WTC11 (cell line): ENCODE data around the gene OPN1LW. TPM values are rescaled to one million over a fixed set of nuclear protein-coding genes. Genes with fewer than 3 reads are reported as not detected.

Source experiments
- ATAC-seq: fragments of 200-7000 bp; cut with Tn5 transposase; 2 replicates; pipeline ENCODE4 v1.10.0; 2021; ENCODE audit warnings: mild to moderate bottlenecking, moderate library complexity
- CTCF ChIA-PET: fragments of 300-600 bp; sonication (Branson Sonifier 250); formaldehyde crosslinking; loops from one replicate; lab custom pipeline; 2021; ENCODE audit warnings: antibody characterized with exemption; lab: Charles Lee
- POLR2A ChIA-PET: fragments of 350-600 bp; sonication (Branson Sonifier 250); formaldehyde crosslinking; loops from one replicate; lab custom pipeline; 2021; ENCODE audit warnings: antibody characterized with exemption; lab: Charles Lee
- DNase-seq: peaks from one replicate; pipeline ENCODE4 v3.0.0; 2021; ENCODE audit warnings: low spot score
- H3K27ac Mint-ChIP-seq: 2 replicates; pipeline ENCODE4 v1.8.0; 2021; ENCODE audit warnings: mixed read lengths
- H3K27me3 Mint-ChIP-seq: 2 replicates; pipeline ENCODE4 v1.8.0; 2021; ENCODE audit warnings: low read depth, mild to moderate bottlenecking, moderate library complexity, mixed read lengths
- H3K36me3 Mint-ChIP-seq: 2 replicates; pipeline ENCODE4 v1.8.0; 2021; ENCODE audit warnings: mixed read lengths
- H3K4me1 Mint-ChIP-seq: 2 replicates; pipeline ENCODE4 v1.8.0; 2022; ENCODE audit warnings: mixed read lengths
- H3K4me3 Mint-ChIP-seq: 2 replicates; pipeline ENCODE4 v1.8.0; 2021; ENCODE audit warnings: mild to moderate bottlenecking, moderate library complexity, mixed read lengths
- H3K9me3 Mint-ChIP-seq: 2 replicates; pipeline ENCODE4 v1.8.0; 2021; ENCODE audit warnings: mixed read lengths
- ATF1 ChIP-seq: sonication (generic); formaldehyde crosslinking; IDR thresholded peaks from 2 replicates; pipeline ENCODE4 v1.8.1; 2023; ENCODE audit warnings: mild to moderate bottlenecking, moderate library complexity, missing genetic modification reagents
- GRHL2 ChIP-seq: fragments of 250-450 bp; sonication (Bioruptor Pico); IDR thresholded peaks from 2 replicates; pipeline ENCODE4 v1.8.0; 2022; ENCODE audit warnings: mild to moderate bottlenecking, moderate library complexity; ENCODE audit not compliant: insufficient replicate concordance, severe bottlenecking
- MLX ChIP-seq: sonication (generic); formaldehyde crosslinking; IDR thresholded peaks from 2 replicates; pipeline ENCODE4 v1.8.1; 2023; ENCODE audit warnings: mild to moderate bottlenecking, missing genetic modification reagents, moderate library complexity
- MXD4 ChIP-seq: fragments of 250-450 bp; sonication (Bioruptor Pico); IDR thresholded peaks from 2 replicates; pipeline ENCODE4 v1.8.0; 2021; ENCODE audit warnings: mild to moderate bottlenecking, moderate library complexity, borderline replicate concordance
- NFATC4 ChIP-seq: fragments of 250-450 bp; sonication (Bioruptor Pico); IDR thresholded peaks from 2 replicates; pipeline ENCODE4 v1.9.0; 2021; ENCODE audit warnings: mild to moderate bottlenecking
- RORB ChIP-seq: fragments of 250-450 bp; sonication (Bioruptor Pico); IDR thresholded peaks from 2 replicates; pipeline ENCODE4 v1.9.0; 2021; ENCODE audit warnings: mild to moderate bottlenecking
- SMAD4 ChIP-seq: sonication (generic); formaldehyde crosslinking; IDR thresholded peaks from 2 replicates; pipeline ENCODE4 v1.8.0; 2022; ENCODE audit warnings: mild to moderate bottlenecking, missing genetic modification reagents
- ZNF138 ChIP-seq: sonication (generic); formaldehyde crosslinking; conservative IDR thresholded peaks from 2 replicates; pipeline ENCODE4 v1.8.1; 2022; ENCODE audit warnings: mild to moderate bottlenecking, moderate library complexity, missing genetic modification reagents
- ZNF425 ChIP-seq: fragments of 250-450 bp; sonication (Bioruptor Pico); conservative IDR thresholded peaks from 2 replicates; pipeline ENCODE4 v1.9.0; 2021; ENCODE audit warnings: mild to moderate bottlenecking
- total RNA-seq: library from RNA; stranded (reverse); gene quantifications from 3 replicates; pipeline ENCODE4 v1.2.3, GENCODE V29; 2021
- TF ChIP-seq, protein P1 (sequence below): sonication (generic); formaldehyde crosslinking; IDR thresholded peaks from 2 replicates; pipeline ENCODE4 v1.8.1; 2022; ENCODE audit warnings: mild to moderate bottlenecking, moderate library complexity, missing genetic modification reagents
- TF ChIP-seq, protein P2 (sequence below): sonication (generic); formaldehyde crosslinking; IDR thresholded peaks from 2 replicates; pipeline ENCODE4 v1.8.0; 2022; ENCODE audit warnings: mild to moderate bottlenecking, missing genetic modification reagents
- TF ChIP-seq, protein P3 (sequence below): sonication (generic); formaldehyde crosslinking; IDR thresholded peaks from 2 replicates; pipeline ENCODE4 v1.8.0; 2023; ENCODE audit warnings: missing genetic modification reagents
- TF ChIP-seq, protein P4 (sequence below): sonication (generic); formaldehyde crosslinking; IDR thresholded peaks from 2 replicates; pipeline ENCODE4 v1.8.0; 2022; ENCODE audit warnings: mild to moderate bottlenecking, missing genetic modification reagents
- TF ChIP-seq, protein P5 (sequence below): sonication (generic); formaldehyde crosslinking; IDR thresholded peaks from 2 replicates; pipeline ENCODE4 v1.8.1; 2022; ENCODE audit warnings: low read depth, missing genetic modification reagents, borderline replicate concordance
- TF ChIP-seq, protein P6 (sequence below): sonication (generic); formaldehyde crosslinking; conservative IDR thresholded peaks from 2 replicates; pipeline ENCODE4 v1.8.1; 2023; ENCODE audit warnings: mild to moderate bottlenecking, low read depth, missing genetic modification reagents, moderate library complexity

OPN1LW gene
- total RNA-seq, 1 experiment from 2014 or later: not detected

GRCh38 chrX:154135458-154136229 is 8.4 kb upstream of the OPN1LW start:
- H3K27me3 Mint-ChIP-seq: peaks cover 16% of the 10 kb centered on the region
- DNase-seq (no peak), ATAC-seq (no peak)
- no peak for TF ChIP-seq MXD4
- TF ChIP-seq, protein P1, sequence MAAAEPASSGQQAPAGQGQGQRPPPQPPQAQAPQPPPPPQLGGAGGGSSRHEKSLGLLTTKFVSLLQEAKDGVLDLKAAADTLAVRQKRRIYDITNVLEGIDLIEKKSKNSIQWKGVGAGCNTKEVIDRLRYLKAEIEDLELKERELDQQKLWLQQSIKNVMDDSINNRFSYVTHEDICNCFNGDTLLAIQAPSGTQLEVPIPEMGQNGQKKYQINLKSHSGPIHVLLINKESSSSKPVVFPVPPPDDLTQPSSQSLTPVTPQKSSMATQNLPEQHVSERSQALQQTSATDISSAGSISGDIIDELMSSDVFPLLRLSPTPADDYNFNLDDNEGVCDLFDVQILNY (CRISPR knock-in tag): no peak
- no peak for TF ChIP-seq GRHL2
- TF ChIP-seq, protein P2, sequence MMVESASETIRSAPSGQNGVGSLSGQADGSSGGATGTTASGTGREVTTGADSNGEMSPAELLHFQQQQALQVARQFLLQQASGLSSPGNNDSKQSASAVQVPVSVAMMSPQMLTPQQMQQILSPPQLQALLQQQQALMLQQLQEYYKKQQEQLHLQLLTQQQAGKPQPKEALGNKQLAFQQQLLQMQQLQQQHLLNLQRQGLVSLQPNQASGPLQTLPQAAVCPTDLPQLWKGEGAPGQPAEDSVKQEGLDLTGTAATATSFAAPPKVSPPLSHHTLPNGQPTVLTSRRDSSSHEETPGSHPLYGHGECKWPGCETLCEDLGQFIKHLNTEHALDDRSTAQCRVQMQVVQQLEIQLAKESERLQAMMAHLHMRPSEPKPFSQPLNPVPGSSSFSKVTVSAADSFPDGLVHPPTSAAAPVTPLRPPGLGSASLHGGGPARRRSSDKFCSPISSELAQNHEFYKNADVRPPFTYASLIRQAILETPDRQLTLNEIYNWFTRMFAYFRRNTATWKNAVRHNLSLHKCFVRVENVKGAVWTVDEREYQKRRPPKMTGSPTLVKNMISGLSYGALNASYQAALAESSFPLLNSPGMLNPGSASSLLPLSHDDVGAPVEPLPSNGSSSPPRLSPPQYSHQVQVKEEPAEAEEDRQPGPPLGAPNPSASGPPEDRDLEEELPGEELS (CRISPR knock-in tag): no peak
- TF ChIP-seq, protein P3, sequence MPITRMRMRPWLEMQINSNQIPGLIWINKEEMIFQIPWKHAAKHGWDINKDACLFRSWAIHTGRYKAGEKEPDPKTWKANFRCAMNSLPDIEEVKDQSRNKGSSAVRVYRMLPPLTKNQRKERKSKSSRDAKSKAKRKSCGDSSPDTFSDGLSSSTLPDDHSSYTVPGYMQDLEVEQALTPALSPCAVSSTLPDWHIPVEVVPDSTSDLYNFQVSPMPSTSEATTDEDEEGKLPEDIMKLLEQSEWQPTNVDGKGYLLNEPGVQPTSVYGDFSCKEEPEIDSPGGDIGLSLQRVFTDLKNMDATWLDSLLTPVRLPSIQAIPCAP: no peak
- no peak for TF ChIP-seq RORB (CRISPR knock-in tag)
- TF ChIP-seq SMAD4 (CRISPR knock-in tag): no peak
- TF ChIP-seq ATF1 (CRISPR knock-in tag): no peak
- TF ChIP-seq ZNF425: no peak
- TF ChIP-seq, protein P4, sequence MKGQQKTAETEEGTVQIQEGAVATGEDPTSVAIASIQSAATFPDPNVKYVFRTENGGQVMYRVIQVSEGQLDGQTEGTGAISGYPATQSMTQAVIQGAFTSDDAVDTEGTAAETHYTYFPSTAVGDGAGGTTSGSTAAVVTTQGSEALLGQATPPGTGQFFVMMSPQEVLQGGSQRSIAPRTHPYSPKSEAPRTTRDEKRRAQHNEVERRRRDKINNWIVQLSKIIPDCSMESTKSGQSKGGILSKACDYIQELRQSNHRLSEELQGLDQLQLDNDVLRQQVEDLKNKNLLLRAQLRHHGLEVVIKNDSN (CRISPR knock-in tag): no peak
- no peak for TF ChIP-seq NFATC4 (CRISPR knock-in tag)
- TF ChIP-seq, protein P5, sequence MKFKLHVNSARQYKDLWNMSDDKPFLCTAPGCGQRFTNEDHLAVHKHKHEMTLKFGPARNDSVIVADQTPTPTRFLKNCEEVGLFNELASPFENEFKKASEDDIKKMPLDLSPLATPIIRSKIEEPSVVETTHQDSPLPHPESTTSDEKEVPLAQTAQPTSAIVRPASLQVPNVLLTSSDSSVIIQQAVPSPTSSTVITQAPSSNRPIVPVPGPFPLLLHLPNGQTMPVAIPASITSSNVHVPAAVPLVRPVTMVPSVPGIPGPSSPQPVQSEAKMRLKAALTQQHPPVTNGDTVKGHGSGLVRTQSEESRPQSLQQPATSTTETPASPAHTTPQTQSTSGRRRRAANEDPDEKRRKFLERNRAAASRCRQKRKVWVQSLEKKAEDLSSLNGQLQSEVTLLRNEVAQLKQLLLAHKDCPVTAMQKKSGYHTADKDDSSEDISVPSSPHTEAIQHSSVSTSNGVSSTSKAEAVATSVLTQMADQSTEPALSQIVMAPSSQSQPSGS (CRISPR knock-in tag): no peak
- TF ChIP-seq, protein P6, sequence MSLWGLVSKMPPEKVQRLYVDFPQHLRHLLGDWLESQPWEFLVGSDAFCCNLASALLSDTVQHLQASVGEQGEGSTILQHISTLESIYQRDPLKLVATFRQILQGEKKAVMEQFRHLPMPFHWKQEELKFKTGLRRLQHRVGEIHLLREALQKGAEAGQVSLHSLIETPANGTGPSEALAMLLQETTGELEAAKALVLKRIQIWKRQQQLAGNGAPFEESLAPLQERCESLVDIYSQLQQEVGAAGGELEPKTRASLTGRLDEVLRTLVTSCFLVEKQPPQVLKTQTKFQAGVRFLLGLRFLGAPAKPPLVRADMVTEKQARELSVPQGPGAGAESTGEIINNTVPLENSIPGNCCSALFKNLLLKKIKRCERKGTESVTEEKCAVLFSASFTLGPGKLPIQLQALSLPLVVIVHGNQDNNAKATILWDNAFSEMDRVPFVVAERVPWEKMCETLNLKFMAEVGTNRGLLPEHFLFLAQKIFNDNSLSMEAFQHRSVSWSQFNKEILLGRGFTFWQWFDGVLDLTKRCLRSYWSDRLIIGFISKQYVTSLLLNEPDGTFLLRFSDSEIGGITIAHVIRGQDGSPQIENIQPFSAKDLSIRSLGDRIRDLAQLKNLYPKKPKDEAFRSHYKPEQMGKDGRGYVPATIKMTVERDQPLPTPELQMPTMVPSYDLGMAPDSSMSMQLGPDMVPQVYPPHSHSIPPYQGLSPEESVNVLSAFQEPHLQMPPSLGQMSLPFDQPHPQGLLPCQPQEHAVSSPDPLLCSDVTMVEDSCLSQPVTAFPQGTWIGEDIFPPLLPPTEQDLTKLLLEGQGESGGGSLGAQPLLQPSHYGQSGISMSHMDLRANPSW (CRISPR knock-in tag): no peak
- no peak for TF ChIP-seq MLX
- TF ChIP-seq ZNF138 (CRISPR knock-in tag): no peak
- CTCF ChIA-PET: no interaction called here
- POLR2A ChIA-PET: no interaction called here
- no peaks in the 10 kb centered on the region for H3K36me3 Mint-ChIP-seq
- no peak overlapping the region for H3K4me3 Mint-ChIP-seq
- peaks cover 9% of the 10 kb centered on the region for H3K4me1 Mint-ChIP-seq
- H3K9me3 Mint-ChIP-seq: no peaks in the 10 kb centered on the region
- no peak overlapping the region for H3K27ac Mint-ChIP-seq
